GM03348 (cell line): Measurements from ENCODE around the gene RPL23.

ENCODE experiments used
- DNase-seq: peaks from one replicate; pipeline ENCODE4 v3.0.0; 2012; ENCODE audit warnings: low spot score

RPL23 gene

GRCh38 chr17:38883592-38884526 is 30.3 kb upstream of the RPL23 start:
- no peak for DNase-seq

GRCh38 chr17:38882870-38883269 is 29.3 kb upstream of the RPL23 start:
- DNase-seq, result no peak

- peak; percentile 64 for DNase-seq
Measured at GRCh38 chr17:38881600-38882191, 28.2 kb upstream of the RPL23 start.

DNA sequence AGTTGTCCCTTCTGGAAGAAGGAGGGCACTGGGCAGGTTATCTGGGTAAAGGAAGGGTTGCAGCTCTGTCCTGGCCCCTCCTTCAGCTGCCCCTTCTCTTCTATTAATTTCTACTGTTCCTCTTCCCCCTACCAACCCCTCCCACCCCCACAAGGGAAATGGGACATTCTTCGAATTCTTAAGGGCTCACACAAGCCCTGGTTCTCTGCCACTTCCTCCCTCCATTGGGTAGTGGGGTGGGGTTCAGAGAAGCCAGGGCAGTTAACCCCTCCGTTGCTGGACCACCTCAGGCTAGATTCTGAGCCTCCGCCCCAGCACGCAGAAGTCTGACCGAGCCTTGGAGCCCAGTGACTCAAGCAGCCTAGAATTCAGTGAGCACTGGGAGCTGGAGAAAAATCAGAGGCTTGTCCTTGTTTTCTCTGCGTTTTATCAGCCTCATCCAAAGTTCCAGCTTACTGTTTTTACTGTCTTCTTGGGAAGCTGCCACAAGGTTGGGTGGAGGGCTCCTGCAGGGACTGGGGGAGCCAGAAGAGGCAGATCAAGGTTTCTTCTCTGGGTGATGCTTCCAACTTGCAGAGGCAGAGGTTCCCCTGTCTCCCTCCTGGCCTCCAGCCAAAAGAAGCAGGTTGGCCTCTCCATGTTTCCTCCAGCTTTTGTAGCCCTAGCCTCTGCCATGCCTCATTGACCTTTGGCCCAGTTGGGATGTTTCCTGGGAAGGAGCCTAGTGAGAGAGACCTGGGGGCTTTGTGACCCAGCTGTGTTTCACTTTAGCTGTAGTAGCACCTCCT is 26.6 kb upstream of the RPL23 start:
- DNase-seq, result peak; percentile 92

GRCh38 chr17:38877130-38877851 is 23.8 kb upstream of the RPL23 start:
- DNase-seq, result no peak

GRCh38 chr17:38875477-38876075 is 22.1 kb upstream of the RPL23 start:
- DNase-seq, result no peak

- peak; percentile 52 for DNase-seq
Measured at GRCh38 chr17:38874505-38875400, 21.2 kb upstream of the RPL23 start.

GRCh38 chr17:38873640-38874380 is 20.3 kb upstream of the RPL23 start:
- no peak for DNase-seq

GRCh38 chr17:38872671-38873385 is 19.3 kb upstream of the RPL23 start:
- DNase-seq, result no peak

GRCh38 chr17:38872027-38872511 is 18.5 kb upstream of the RPL23 start:
- no peak for DNase-seq

GRCh38 chr17:38871247-38872015 is 17.9 kb upstream of the RPL23 start:
- DNase-seq, result peak; percentile 67

DNA sequence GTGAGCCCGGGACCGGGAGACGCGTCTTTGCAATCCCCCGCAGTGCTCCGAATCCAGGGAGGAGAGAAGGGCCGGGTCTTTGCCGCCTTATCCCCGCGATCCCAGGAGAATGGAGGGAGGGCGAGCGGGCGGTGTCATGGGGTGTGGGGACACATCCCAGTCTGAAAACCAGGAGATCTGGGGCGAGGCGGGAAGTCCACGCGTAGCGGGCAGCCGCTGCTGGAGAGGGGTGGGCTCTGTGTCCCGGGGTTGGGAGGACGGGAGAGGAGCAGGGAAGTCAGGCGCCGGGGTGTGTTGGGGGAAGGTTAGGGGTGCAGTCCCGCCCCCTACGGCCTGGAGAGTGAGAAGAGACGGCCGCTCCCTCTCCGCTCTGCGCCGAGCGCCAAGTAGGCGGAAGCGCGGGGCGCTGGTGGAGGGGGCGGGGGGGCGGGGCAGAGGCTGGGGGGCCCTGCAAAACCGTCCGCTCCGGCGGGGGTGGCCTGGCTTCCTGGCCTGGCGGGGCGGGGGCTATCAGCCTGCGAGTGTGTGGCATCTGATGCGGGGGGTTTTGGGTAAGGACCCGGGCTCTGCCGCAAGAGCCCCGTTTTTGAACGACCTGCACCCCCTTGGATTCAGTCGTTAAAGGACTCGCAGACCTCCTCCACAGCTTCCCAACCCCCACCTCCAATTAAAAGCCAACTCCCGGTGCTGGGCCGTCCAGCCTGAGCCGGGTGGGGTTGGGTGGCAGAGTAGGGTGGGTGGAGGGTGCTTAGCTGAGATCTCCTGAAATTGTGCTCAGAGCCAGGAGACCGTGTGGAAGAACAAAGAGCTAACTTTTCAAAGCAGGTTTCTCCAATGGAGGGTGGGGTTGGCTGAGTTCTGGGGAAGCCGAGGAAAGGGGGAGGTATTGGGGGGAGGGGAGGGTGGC is 17.0 kb upstream of the RPL23 start:
- DNase-seq, result peak; percentile 84

DNA sequence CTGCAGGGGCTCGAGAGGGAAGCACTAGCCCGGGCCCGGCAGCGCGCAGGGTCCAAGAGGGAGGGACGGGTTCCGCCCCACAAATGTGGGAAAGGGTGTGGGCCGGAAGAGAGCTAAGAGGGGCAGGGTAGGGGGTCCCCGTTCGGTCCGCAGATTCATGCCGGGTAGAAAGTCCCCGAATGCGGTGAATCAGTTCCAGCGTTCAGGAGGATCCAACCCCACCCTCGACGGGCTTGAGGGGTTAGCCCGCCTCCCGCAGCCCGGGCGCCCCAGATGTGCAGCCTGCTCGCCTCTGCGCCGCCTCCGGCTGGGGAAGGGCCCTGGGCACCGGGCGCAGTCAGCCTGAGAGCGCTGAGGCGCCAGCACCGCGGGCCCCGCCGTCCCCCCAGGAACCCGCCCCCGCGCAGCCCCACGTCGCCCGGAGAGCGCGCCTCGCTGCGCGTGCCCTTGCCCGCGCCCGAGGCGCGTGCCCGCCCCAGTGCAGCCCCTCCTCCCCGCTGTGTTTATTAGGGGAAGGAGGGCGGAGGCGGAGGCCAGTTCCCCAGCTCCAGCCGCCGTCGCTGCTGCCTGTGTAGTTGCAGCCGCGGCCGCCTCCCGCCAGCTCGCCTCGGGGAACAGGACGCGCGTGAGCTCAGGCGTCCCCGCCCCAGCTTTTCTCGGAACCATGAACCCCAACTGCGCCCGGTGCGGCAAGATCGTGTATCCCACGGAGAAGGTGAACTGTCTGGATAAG is 16.2 kb upstream of the RPL23 start, which contains the start of gene LASP1:
LASP1 (plus strand) TSS at position 533 of the 733 bp plus-strand sequence; CDS start at position 665, 132 bp downstream.
- peak; percentile 96 for DNase-seq

DNA sequence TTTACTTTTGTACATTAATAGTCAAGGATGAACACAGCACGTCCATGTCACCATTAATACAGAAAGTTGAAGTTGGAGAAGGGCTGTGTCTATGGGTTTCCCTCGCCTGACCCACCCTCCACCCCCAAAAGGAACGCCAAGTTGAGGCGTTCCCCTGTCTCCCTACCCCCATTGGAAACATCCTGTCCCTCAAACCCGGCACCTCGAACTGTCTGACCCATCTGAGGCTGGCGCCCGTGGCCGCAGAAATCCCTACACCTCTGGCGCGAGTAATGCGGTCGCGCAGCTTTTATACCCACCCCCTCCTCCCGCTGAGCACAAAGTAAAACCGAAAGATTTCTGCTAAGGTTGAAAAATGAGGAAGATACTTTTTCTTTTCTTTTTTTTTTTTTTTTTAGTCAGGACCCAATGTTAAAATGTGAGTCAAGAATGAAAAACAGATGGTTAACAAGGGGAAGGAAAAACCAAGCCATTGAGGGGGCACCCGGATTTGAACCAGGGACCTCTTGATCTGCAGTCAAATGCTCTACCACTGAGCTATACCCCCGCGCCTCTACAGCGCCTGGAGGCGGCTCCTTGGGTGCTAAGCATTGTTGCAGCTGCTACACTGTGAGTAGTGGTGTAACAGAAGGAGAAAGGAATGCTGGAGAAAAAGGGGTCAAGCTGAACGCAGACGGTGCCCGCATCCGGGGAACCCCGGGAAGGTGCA is 15.4 kb upstream of the RPL23 start:
- peak; percentile 77 for DNase-seq
